ENCODE measurements around the gene SORL1.

DNA sequence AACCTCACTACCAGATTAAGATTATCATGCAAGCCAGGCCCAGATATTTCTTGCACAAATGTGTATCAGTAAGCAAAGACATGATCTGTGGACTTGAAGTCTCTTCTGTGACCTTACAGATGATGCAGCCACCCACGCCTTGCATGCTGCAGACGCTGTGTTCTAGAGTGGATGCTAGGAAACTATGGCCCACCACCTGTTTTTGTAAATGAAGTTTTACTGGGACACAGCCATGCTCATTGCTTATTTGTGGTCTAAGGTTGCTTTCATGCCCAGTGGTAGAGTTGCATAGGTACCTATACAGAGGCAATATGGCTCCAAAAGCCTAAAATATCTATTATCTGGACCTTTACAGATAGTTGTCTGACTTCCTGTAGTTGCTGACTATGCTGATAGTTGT lies 48.2 kb downstream of the SORL1 start:
- TF ChIP-seq EP300 (IDR thresholded peaks at IDR 0.05) (no peak), POLR2A (IDR thresholded peaks at IDR 0.05) (no peak), POLR2AphosphoS5 (IDR thresholded peaks at IDR 0.05) (no peak)
- TF ChIP-seq, protein P1, sequence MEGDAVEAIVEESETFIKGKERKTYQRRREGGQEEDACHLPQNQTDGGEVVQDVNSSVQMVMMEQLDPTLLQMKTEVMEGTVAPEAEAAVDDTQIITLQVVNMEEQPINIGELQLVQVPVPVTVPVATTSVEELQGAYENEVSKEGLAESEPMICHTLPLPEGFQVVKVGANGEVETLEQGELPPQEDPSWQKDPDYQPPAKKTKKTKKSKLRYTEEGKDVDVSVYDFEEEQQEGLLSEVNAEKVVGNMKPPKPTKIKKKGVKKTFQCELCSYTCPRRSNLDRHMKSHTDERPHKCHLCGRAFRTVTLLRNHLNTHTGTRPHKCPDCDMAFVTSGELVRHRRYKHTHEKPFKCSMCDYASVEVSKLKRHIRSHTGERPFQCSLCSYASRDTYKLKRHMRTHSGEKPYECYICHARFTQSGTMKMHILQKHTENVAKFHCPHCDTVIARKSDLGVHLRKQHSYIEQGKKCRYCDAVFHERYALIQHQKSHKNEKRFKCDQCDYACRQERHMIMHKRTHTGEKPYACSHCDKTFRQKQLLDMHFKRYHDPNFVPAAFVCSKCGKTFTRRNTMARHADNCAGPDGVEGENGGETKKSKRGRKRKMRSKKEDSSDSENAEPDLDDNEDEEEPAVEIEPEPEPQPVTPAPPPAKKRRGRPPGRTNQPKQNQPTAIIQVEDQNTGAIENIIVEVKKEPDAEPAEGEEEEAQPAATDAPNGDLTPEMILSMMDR (IDR thresholded peaks at IDR 0.05), result no peak
